ENCODE data around the gene KIAA0753.

DNA sequence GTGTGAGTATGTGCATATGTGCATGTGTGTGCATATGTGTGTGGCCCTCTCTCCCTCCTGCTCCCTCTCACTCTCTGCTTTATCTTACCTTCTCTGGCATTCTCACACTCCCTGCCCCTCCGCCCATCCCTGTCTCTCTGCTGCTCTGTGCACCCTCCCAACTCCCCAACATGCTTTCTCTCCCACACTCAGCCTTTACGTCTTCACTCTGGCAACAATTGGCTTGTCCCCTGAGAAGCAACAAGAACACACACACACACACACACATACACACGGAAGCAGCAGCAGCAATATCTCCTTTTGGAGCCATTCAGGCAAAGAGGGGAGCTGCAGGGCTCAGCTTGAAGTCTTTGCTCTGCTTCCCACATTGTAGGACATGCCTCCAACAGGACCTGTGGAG lies 112.0 kb downstream of the KIAA0753 start:
- TF ChIP-seq, protein P1, sequence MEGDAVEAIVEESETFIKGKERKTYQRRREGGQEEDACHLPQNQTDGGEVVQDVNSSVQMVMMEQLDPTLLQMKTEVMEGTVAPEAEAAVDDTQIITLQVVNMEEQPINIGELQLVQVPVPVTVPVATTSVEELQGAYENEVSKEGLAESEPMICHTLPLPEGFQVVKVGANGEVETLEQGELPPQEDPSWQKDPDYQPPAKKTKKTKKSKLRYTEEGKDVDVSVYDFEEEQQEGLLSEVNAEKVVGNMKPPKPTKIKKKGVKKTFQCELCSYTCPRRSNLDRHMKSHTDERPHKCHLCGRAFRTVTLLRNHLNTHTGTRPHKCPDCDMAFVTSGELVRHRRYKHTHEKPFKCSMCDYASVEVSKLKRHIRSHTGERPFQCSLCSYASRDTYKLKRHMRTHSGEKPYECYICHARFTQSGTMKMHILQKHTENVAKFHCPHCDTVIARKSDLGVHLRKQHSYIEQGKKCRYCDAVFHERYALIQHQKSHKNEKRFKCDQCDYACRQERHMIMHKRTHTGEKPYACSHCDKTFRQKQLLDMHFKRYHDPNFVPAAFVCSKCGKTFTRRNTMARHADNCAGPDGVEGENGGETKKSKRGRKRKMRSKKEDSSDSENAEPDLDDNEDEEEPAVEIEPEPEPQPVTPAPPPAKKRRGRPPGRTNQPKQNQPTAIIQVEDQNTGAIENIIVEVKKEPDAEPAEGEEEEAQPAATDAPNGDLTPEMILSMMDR (IDR thresholded peaks at IDR 0.05; ENCODE audit: insufficient read depth, low read length, poor library complexity, severe bottlenecking): no peak
- TF ChIP-seq EZH2phosphoT487 (conservative IDR thresholded peaks at IDR 0.05; ENCODE audit: low read length): no peak
